Measurements from ENCODE around the gene JARID2.
A peak's percentile ranks its signal among the peaks of the same experiment; 100 is the strongest.

The JARID2 gene

GRCh38 chr6:15245361-15246216, at the start of gene JARID2:
JARID2 (plus strand) TSS chr6:15246069; CDS start chr6:15246540, 471 bp downstream.
- peak; percentile 90 for DNase-seq

GRCh38 chr6:15200087-15200486, 45.8 kb upstream of the JARID2 start:
- no peak for DNase-seq

DNA sequence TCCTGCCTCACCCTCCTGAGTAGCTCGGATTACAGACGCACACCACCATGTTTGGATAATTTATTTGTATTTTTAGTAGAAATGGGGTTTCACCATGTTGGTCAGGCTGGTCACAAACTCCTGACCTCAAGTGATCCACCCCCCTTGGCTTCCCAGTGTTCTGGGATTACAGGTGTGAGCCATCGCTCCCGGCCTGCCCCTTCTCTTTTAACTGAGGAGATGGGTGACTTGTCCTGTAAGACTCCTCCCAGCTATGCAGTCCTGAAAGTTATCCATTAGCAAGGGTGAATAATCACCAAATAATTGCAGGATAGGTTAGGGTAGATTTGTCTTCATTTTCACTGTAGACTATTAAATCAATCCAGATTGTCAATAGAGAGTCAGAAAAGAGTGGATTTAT, 40.5 kb upstream of the JARID2 start:
- no peak for DNase-seq

GRCh38 chr6:15206887-15207286, 39.0 kb upstream of the JARID2 start:
- no peak for DNase-seq

DNA sequence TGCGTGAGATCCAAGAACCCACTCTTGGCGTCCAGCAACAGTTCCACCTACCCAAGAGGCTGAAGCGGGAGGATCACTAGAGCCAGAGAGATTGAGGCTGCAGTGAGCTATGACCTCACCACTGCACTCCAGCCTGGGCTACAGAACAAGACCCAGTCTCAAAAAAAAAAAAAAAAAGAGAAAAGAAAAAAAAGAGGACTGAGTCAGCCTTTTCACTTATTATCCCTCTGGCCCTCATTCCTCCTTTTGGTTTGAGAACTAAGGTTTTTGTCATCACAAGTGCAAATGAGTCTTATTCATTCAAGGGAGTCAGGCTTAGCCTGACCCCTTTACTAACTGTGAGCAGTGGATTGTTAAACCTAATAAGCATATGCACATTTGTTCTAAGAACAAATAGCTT, 37.9 kb upstream of the JARID2 start:
- DNase-seq: no peak

GRCh38 chr6:15213838-15214400, 31.9 kb upstream of the JARID2 start:
- no peak for DNase-seq

- DNase-seq: no peak
Observed at GRCh38 chr6:15218401-15218800, 27.5 kb upstream of the JARID2 start.

- DNase-seq: no peak
Observed at GRCh38 chr6:15220062-15220461, 25.8 kb upstream of the JARID2 start.

GRCh38 chr6:15227827-15228318, 18.0 kb upstream of the JARID2 start:
- DNase-seq: no peak

- no peak for DNase-seq
Observed at GRCh38 chr6:15230827-15231226, 15.0 kb upstream of the JARID2 start.

DNA sequence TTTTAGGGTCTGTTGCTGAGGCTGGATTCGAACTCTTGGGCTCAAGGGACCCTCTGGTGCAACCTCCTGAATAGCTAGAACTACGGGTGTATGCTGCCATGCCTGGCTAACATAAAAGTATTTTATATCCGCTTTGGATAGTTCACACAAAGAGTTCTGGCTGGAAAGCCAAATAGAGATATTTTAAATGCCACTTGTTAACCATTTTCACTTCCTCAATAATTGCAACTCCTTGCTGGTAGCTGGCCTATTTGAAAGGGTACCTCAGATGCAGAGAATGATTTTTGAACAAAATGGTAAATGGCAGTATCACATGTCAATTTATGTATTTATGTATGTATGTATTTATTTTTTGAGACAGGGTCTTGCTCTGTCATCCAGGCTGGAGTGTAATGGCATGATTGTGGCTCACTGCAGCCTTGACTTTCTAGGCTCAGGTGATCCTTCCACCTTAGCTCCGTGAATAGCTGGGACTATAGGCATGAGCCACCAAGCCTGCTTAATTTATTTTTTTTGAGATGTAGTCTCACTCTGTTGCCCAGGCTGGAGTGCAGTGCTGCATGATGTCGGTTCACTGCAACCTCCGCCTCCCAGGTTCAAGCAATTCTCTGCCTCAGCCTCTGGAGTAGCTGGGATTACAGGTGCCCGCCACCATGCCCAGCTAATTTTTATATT, 12.9 kb upstream of the JARID2 start:
- no peak for DNase-seq

- no peak for DNase-seq
Observed at GRCh38 chr6:15234068-15234758, 11.7 kb upstream of the JARID2 start.

DNA sequence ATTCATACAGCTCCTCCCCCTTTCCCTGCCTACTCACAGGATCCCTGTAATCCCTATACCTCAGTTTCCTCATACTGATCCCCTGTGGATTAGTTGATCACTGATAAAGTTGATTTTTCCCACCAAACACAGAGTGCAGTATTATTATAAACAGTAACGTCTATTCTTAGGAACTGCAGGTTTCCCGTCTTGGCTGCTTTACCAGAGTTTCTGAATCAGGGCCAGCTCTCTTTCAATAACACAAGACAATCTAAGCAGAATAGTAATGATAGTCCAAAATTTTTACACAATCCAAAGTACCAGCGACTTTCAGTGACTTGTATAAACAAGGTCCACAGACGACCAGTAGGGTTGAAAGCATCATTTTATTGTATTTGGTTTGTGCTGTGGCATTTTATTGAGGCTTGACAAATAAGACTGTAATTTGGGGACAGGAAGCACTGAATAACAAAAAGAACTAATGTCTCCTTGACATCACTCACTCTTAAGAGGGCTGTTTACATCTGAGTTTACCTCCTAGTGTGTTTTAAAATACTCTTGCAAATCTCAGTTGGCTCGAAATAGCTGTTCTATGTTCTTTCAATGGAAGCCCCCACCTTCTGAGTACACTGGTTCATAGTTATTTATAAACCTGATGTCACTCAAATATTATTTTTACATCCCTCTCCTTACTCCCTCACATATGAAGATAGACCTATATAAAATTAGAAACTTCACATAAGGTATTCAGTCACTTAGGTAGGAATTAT, 6.1 kb upstream of the JARID2 start:
- peak; percentile 42 for DNase-seq

DNA sequence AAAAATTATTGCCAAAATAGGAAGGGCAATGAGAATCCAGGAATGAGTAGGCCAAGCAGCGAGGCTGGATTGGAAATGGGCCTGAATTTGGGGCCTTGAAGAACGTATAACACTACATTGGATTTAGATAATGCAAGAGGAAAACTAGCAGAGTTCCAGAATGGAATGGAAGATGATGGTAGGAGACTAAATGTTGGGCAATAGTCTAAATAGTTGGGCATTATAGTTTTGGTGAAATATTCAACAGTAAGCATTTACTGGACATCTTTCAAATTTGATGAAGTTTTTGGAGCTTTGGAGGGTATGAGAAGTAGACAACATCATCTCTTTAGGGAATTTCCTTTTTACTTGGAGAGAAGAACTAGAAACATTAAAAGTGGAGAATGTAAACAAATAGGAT, 3.4 kb upstream of the JARID2 start:
- DNase-seq: no peak

GRCh38 chr6:15242937-15243614, 2.8 kb upstream of the JARID2 start:
- DNase-seq: no peak

GRCh38 chr6:15243910-15244619, 1.8 kb upstream of the JARID2 start:
- DNase-seq: no peak

- DNase-seq: peak; percentile 41
Observed at GRCh38 chr6:15244620-15245360, 1.1 kb upstream of the JARID2 start.

DNA sequence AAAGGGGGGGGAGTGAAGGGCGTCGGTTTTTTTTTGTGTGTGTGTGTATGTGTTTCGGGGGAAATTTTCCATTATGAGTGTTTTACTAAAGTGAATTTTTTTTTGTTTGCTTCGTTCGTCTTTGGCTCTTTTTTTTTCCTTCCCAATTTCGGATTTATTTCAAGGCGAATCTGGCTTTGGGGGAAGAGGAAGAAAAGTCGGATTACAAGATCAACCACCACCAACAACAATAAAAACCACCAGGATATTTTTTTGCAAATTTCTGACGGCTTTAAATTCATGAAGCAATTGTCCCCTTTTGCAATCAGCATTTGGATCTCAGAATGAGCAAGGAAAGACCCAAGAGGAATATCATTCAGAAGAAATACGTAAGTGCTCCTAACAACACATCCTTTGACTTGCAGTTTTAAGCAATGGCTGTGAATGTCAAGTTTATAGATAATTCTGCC, 372 bp downstream of the JARID2 start:
- no peak for DNase-seq

- DNase-seq: no peak
Observed at GRCh38 chr6:15246666-15247499, 1.0 kb downstream of the JARID2 start.
